ENCODE data around the gene POLR1G.

POLR1G gene

DNA sequence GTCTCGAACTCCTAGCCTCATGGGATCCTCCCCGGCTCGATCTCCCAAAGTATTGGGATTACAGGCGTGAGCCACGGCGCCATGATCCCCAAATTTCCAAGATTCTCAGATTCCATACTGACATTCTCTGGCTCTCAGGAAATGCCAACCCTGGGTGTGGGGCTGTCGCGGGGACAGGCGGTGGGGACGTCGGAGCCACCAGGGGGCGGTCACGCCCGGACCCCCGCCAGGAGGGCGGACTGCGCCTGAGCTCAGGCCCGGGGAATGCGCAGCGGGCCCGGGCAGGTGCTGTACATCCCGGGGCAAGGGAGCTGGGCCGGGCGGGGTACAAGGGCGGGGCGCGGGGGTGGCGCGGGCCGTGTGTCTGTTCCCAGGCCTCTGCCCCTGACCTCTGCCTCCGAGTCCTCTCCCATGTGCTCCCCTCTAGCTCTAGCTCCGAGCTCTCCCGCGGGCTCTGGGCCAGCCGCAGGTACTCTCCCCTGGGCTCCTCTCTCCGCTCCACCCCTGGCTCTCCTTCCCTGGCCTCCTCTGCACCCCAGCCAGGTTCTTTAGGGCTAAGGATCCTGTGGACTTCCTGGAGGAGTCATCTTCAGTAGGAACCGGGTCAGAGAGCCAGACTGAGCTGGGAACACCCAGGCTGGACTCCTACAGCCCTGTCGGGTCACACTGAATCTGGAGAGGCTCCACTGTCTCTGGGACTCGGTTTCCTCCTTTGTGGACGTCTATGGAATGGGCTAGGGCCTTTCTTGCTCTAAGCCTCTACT is 4.0 kb upstream of the POLR1G start:
- H3K27ac ChIP-seq: no peak overlapping the region
- no peaks in the 10 kb centered on the region for H3K27me3 ChIP-seq (replicated peaks)
- TF ChIP-seq, protein P1, sequence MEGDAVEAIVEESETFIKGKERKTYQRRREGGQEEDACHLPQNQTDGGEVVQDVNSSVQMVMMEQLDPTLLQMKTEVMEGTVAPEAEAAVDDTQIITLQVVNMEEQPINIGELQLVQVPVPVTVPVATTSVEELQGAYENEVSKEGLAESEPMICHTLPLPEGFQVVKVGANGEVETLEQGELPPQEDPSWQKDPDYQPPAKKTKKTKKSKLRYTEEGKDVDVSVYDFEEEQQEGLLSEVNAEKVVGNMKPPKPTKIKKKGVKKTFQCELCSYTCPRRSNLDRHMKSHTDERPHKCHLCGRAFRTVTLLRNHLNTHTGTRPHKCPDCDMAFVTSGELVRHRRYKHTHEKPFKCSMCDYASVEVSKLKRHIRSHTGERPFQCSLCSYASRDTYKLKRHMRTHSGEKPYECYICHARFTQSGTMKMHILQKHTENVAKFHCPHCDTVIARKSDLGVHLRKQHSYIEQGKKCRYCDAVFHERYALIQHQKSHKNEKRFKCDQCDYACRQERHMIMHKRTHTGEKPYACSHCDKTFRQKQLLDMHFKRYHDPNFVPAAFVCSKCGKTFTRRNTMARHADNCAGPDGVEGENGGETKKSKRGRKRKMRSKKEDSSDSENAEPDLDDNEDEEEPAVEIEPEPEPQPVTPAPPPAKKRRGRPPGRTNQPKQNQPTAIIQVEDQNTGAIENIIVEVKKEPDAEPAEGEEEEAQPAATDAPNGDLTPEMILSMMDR (IDR thresholded peaks at IDR 0.05; ENCODE audit: low read depth, low read length, missing control alignments): peak; percentile 68
- in situ Hi-C loops (cut with HindIII; ENCODE audit: low pct_ligation_motif_present, low sequenced_read_pairs): no loop called here
- DNase-seq: peak; percentile 14
- no peaks in the 10 kb centered on the region for H3K36me3 ChIP-seq (replicated peaks)
- peak overlapping the region; percentile 30 for H3K4me3 ChIP-seq (ENCODE audit: low read depth, low read length)

DNA sequence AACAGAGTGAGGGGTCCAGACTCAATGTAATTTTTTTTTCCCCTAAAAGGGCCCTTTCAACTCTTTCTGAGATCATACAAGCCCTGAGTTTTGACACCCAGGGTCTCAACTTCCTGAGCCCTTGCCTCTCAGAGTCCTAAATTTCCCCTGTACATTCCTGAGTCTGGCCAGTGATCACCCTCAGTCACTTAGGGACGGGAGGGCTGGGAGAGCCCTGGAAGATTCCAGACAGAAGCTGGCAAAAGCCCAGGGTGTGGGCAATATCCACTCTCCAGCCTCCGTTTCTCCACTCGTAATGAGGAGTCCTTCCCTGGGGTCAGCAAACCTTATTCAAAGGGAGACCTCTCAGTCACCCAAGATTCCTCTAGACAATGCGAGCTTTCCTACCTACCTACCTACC is 3.2 kb upstream of the POLR1G start:
- H3K27ac ChIP-seq: no peak overlapping the region
- H3K27me3 ChIP-seq (replicated peaks): no peaks in the 10 kb centered on the region

DNA sequence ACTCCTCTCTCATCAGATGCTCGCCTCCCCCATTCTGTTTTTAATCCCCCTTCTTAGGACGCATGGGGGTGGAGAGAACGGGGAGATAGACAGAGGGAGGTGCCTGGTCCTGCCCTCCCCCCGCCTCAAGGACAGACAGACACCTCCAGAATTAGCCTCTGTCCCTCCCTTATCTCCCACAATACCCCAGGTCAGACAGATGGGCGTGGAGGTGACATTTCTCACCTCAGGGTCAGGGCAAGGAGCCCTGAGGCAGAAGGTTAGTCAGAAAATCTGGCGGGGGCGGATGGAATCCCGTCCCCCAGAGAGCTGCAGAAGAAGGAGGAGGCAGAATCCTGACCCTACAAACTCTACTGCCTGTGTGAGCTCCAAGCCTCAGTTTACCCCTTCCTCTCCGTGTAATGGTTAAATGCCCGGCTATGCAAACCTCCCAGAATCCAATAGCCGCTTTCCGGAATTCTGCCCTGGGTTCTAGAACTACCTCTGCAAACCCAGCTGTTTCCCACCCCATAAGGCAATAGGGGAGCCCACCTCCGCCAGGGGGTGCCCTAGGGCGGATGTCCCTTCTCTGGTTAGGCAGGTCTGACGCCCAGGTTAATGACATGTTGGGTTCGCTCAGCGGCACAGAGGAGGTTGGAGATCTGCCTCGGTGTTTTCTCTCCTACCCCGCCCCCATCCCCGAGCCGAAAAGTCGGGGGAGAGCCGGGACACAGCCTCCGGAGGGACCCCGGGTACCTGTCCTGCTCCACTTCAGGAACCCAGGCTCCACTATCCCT is 2.5 kb upstream of the POLR1G start:
- peaks cover 2% of the 10 kb centered on the region for H3K36me3 ChIP-seq (replicated peaks)
- TF ChIP-seq, protein P1 (IDR thresholded peaks at IDR 0.05; ENCODE audit: low read depth, low read length, missing control alignments): peak; percentile 80
- H3K27ac ChIP-seq: no peak overlapping the region
- peak overlapping the region; percentile 92 for H3K4me3 ChIP-seq (ENCODE audit: low read depth, low read length)
- in situ Hi-C loops (cut with HindIII; ENCODE audit: low pct_ligation_motif_present, low sequenced_read_pairs): no loop called here
- peak; percentile 51 for DNase-seq
- no peaks in the 10 kb centered on the region for H3K27me3 ChIP-seq (replicated peaks)

More for the DNA sequence above, 3.2 kb upstream of the POLR1G start:
- Histone ChIP-seq H3K36me3 (replicated peaks) (no peaks in the 10 kb centered on the region), H3K4me3 (ENCODE audit: low read depth, low read length) (peak overlapping the region; percentile 5)
- no peak for DNase-seq
- TF ChIP-seq, protein P1 (IDR thresholded peaks at IDR 0.05; ENCODE audit: low read depth, low read length, missing control alignments): no peak
- in situ Hi-C loops (cut with HindIII; ENCODE audit: low pct_ligation_motif_present, low sequenced_read_pairs): no loop called here

DNA sequence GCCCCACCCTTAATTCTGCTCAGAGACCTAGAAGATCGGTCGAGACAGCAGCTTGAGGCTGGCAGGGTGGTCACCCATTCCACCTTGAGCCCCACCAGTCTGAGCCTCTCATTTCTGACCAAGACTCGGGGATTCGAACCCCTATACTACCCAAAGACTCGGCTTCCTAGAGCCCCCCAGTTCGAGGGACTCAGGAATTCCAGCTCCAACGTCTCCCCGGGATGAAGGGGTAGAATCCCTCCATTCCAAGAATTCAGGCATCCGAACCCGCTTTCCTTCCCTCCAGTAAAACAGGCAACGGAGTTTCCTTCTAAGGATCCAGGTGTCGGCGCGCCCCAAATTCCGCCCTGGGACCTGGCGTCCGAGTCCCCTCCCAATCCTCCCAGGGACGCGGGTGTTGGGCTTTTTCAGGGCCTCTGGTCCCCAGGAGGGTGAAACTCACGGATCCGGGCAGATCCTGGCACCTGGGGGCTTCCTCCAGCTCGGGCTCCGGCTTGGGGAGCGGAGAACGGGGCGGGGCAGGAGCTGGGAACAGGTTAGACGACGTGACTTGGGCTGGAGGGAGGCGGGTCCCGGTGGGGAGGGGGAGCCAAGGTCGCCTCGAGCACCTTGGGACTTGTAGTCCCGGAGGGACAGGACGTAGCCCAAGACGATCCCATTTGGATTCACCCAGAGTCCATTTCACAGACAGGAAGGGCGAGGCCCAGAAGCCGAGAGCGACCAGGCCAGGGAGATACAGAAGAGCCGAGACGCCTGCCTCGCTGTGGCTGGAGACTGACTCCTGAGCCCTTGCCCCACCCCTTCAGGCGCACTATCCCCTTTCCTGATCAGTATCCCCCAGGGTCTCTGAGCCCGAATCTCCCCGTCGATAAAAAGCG is 1.6 kb upstream of the POLR1G start, which contains the start of gene PPP1R13L:
TSS of gene PPP1R13L (minus strand) at position 513 of the 878 bp plus-strand sequence. CDS start 6,751 bp downstream, outside the sequence.
- TF ChIP-seq, protein P1 (IDR thresholded peaks at IDR 0.05; ENCODE audit: low read depth, low read length, missing control alignments): no peak
- Histone ChIP-seq H3K27me3 (replicated peaks) (no peaks in the 10 kb centered on the region), H3K36me3 (replicated peaks) (peaks cover 2% of the 10 kb centered on the region), H3K27ac (peak within 1 kb of the TSS; percentile 100), H3K4me3 (ENCODE audit: low read depth, low read length) (peak within 1 kb of the TSS; percentile 92)
- peak; percentile 77 for DNase-seq
- in situ Hi-C loops (cut with HindIII; ENCODE audit: low pct_ligation_motif_present, low sequenced_read_pairs): no loop called here

DNA sequence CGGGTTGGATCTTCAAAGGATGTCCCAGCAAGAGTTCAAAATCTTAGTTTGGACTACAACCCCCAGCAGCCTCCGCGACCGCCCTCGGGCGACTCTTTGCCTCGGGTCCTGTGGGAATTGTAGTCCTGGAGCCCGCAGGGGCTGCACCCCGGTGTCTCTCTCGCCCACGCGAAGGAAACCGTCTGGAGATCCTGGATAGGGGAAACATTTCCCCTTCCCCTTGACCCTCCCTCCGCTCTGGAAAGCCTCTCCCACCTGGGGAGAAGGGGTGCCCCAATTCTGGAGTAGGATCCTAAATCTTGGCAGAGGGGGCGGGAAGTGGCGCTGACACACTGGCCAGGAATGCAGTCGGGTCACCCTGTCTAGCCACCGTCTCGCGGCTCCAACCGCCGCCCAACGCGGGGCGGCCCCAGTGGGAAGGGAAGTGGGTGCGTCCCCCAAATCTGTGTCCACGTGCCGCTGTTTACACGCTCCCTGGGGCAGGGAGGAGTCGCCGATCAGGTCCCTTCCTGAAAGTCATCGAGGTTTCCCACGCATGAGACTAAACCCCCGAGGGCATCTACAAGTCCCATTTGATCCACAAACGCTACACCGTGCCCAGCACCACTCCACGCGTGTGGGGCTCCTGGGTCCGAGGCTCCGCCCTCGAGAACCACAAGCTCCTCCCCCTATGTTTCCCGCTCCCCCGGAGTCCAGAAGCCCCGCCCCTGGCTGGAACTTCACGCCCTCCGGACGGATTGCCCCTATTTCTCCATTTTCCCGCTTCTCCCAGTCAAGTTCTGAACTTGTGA is 814 bp upstream of the POLR1G start:
- Histone ChIP-seq H3K27me3 (replicated peaks) (no peaks in the 10 kb centered on the region), H3K4me3 (ENCODE audit: low read depth, low read length) (peak overlapping the region; percentile 92), H3K36me3 (replicated peaks) (peaks cover 2% of the 10 kb centered on the region), H3K27ac (peak overlapping the region; percentile 100)
- TF ChIP-seq, protein P1 (IDR thresholded peaks at IDR 0.05; ENCODE audit: low read depth, low read length, missing control alignments): no peak
- in situ Hi-C loops (cut with HindIII; ENCODE audit: low pct_ligation_motif_present, low sequenced_read_pairs): no loop called here
- DNase-seq: peak; percentile 92
